ENCODE results near the gene HPSE2. TPM values are rescaled to one million over a fixed set of nuclear protein-coding genes. Genes with fewer than 3 reads are reported as not detected.

Gene HPSE2
- total and polyA plus RNA-seq, 2 experiments from 2014 or later = 0.10 to 0.24 TPM

DNA sequence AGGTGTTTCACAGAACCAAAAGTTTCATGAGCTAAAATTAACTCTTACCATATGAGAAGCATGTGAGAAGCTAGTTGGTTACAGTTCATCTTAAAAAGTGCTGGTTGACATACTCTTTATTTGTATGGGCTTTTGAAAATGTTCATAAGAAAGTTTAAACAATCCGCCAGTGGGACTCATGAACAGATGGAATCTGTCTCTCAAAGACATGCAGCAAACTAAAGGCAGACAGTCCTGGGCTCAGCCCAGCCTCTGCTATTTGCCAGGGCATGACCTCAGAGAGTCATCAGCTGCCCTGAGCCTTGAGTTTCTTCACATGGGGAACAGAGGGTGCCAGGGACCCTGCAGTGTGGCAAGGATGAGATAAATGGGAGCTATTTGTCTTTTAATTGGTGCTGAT is 823.9 kb downstream of the HPSE2 start (continued):
- TF ChIP-seq, protein P1, sequence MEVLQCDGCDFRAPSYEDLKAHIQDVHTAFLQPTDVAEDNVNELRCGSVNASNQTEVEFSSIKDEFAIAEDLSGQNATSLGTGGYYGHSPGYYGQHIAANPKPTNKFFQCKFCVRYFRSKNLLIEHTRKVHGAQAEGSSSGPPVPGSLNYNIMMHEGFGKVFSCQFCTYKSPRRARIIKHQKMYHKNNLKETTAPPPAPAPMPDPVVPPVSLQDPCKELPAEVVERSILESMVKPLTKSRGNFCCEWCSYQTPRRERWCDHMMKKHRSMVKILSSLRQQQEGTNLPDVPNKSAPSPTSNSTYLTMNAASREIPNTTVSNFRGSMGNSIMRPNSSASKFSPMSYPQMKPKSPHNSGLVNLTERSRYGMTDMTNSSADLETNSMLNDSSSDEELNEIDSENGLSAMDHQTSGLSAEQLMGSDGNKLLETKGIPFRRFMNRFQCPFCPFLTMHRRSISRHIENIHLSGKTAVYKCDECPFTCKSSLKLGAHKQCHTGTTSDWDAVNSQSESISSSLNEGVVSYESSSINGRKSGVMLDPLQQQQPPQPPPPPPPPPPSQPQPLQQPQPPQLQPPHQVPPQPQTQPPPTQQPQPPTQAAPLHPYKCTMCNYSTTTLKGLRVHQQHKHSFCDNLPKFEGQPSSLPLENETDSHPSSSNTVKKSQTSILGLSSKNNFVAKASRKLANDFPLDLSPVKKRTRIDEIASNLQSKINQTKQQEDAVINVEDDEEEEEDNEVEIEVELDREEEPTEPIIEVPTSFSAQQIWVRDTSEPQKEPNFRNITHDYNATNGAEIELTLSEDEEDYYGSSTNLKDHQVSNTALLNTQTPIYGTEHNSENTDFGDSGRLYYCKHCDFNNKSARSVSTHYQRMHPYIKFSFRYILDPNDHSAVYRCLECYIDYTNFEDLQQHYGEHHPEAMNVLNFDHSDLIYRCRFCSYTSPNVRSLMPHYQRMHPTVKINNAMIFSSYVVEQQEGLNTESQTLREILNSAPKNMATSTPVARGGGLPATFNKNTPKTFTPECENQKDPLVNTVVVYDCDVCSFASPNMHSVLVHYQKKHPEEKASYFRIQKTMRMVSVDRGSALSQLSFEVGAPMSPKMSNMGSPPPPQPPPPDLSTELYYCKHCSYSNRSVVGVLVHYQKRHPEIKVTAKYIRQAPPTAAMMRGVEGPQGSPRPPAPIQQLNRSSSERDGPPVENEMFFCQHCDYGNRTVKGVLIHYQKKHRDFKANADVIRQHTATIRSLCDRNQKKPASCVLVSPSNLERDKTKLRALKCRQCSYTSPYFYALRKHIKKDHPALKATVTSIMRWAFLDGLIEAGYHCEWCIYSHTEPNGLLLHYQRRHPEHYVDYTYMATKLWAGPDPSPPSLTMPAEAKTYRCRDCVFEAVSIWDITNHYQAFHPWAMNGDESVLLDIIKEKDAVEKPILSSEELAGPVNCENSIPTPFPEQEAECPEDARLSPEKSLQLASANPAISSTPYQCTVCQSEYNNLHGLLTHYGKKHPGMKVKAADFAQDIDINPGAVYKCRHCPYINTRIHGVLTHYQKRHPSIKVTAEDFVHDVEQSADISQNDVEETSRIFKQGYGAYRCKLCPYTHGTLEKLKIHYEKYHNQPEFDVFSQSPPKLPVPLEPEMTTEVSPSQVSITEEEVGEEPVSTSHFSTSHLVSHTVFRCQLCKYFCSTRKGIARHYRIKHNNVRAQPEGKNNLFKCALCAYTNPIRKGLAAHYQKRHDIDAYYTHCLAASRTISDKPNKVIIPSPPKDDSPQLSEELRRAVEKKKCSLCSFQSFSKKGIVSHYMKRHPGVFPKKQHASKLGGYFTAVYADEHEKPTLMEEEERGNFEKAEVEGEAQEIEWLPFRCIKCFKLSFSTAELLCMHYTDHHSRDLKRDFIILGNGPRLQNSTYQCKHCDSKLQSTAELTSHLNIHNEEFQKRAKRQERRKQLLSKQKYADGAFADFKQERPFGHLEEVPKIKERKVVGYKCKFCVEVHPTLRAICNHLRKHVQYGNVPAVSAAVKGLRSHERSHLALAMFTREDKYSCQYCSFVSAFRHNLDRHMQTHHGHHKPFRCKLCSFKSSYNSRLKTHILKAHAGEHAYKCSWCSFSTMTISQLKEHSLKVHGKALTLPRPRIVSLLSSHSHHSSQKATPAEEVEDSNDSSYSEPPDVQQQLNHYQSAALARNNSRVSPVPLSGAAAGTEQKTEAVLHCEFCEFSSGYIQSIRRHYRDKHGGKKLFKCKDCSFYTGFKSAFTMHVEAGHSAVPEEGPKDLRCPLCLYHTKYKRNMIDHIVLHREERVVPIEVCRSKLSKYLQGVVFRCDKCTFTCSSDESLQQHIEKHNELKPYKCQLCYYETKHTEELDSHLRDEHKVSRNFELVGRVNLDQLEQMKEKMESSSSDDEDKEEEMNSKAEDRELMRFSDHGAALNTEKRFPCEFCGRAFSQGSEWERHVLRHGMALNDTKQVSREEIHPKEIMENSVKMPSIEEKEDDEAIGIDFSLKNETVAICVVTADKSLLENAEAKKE (CRISPR knock-in tag; IDR thresholded peaks at IDR 0.05) = no peak

DNA sequence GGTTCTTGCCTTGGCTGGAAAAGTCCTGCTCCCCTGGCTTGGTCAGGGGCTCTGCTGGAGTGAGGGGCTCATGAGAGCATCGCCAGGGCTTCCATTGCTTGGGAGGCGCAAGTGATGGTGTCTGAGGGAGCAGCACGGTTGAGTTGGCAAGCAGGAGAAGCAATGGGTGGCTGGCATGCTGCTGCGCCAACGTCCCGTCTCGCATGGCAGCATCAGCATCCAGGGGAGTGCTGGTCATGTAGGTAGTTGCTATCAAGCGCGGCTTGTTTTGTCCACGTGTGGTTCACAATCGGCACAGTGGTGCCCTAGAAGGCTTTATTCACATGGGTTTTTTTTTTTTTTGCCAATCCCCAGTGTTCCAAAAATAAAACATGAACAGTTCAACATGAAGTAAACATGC is 824.5 kb downstream of the HPSE2 start:
- Histone ChIP-seq H3K4me1 (ENCODE audit: insufficient read depth) (peaks cover 14% of the 10 kb centered on the region), H3K27ac (ENCODE audit: low read depth) (no peak overlapping the region), H3F3A (replicated peaks; ENCODE audit: low read depth) (no peaks in the 10 kb centered on the region), H3K36me3 (ENCODE audit: insufficient read depth) (no peaks in the 10 kb centered on the region), H3K79me2 (replicated peaks; ENCODE audit: insufficient read depth) (no peaks in the 10 kb centered on the region), H2AFZ (no peak overlapping the region), H4K20me1 (replicated peaks; ENCODE audit: insufficient read depth) (no peaks in the 10 kb centered on the region), H3K27me3 (ENCODE audit: insufficient read depth) (no peaks in the 10 kb centered on the region), H3K9me2 (ENCODE audit: insufficient read depth) (no peaks in the 10 kb centered on the region), H3K4me2 (no peak overlapping the region), H3K4me3 (no peak overlapping the region)
- peaks cover 5% of the 10 kb centered on the region for H3K27me3 Mint-ChIP-seq (ENCODE audit: insufficient read depth, low read depth, poor library complexity)
- DNase-seq (ENCODE audit: low spot score) (no peak), ATAC-seq (no peak)
- TF ChIP-seq, protein P2, sequence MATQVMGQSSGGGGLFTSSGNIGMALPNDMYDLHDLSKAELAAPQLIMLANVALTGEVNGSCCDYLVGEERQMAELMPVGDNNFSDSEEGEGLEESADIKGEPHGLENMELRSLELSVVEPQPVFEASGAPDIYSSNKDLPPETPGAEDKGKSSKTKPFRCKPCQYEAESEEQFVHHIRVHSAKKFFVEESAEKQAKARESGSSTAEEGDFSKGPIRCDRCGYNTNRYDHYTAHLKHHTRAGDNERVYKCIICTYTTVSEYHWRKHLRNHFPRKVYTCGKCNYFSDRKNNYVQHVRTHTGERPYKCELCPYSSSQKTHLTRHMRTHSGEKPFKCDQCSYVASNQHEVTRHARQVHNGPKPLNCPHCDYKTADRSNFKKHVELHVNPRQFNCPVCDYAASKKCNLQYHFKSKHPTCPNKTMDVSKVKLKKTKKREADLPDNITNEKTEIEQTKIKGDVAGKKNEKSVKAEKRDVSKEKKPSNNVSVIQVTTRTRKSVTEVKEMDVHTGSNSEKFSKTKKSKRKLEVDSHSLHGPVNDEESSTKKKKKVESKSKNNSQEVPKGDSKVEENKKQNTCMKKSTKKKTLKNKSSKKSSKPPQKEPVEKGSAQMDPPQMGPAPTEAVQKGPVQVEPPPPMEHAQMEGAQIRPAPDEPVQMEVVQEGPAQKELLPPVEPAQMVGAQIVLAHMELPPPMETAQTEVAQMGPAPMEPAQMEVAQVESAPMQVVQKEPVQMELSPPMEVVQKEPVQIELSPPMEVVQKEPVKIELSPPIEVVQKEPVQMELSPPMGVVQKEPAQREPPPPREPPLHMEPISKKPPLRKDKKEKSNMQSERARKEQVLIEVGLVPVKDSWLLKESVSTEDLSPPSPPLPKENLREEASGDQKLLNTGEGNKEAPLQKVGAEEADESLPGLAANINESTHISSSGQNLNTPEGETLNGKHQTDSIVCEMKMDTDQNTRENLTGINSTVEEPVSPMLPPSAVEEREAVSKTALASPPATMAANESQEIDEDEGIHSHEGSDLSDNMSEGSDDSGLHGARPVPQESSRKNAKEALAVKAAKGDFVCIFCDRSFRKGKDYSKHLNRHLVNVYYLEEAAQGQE (IDR thresholded peaks at IDR 0.05; ENCODE audit: unreplicated experiment) = no peak
- no peak for TF ChIP-seq POLR2AphosphoS5 (IDR thresholded peaks at IDR 0.05; ENCODE audit: low read depth)
- no peak for TF ChIP-seq JUNB (IDR thresholded peaks at IDR 0.05; ENCODE audit: unreplicated experiment)
- TF ChIP-seq ZNF331 (CRISPR knock-in tag; IDR thresholded peaks at IDR 0.05; ENCODE audit: low read depth) = no peak
- no peak for TF ChIP-seq EZH2 (IDR thresholded peaks at IDR 0.05; ENCODE audit: low read depth, unreplicated experiment)
- TF ChIP-seq STAT1 (IDR thresholded peaks at IDR 0.05; ENCODE audit: unreplicated experiment) = no peak
- no peak for TF ChIP-seq ZNF114 (CRISPR knock-in tag; IDR thresholded peaks at IDR 0.05)
- no peak for TF ChIP-seq CREB1 (CRISPR knock-in tag; IDR thresholded peaks at IDR 0.05; ENCODE audit: low read depth)
- TF ChIP-seq, protein P3, sequence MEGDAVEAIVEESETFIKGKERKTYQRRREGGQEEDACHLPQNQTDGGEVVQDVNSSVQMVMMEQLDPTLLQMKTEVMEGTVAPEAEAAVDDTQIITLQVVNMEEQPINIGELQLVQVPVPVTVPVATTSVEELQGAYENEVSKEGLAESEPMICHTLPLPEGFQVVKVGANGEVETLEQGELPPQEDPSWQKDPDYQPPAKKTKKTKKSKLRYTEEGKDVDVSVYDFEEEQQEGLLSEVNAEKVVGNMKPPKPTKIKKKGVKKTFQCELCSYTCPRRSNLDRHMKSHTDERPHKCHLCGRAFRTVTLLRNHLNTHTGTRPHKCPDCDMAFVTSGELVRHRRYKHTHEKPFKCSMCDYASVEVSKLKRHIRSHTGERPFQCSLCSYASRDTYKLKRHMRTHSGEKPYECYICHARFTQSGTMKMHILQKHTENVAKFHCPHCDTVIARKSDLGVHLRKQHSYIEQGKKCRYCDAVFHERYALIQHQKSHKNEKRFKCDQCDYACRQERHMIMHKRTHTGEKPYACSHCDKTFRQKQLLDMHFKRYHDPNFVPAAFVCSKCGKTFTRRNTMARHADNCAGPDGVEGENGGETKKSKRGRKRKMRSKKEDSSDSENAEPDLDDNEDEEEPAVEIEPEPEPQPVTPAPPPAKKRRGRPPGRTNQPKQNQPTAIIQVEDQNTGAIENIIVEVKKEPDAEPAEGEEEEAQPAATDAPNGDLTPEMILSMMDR (conservative IDR thresholded peaks at IDR 0.05; ENCODE audit: low read depth in 2 of 2) = no peak
- H3K27ac Mint-ChIP-seq = no peak overlapping the region
- no peak overlapping the region for H3K4me3 Mint-ChIP-seq
- no peaks in the 10 kb centered on the region for H3K9me3 Mint-ChIP-seq
- H3K4me1 Mint-ChIP-seq = peaks cover 12% of the 10 kb centered on the region; the same call in 2 of the 3 replicates
- no peaks in the 10 kb centered on the region for H3K36me3 Mint-ChIP-seq (ENCODE audit: low read depth)

All from GM23338 (cell line).